ELR (cell line): ENCODE results near the gene PCDHGA1.
A peak's percentile ranks its signal among the peaks of the same experiment; 100 is the strongest.

Experiments used
- DNase-seq: peaks from one replicate; pipeline ENCODE4 v3.0.0-alpha.2; 2015; ENCODE audit warnings: low read depth

Gene PCDHGA1

DNA sequence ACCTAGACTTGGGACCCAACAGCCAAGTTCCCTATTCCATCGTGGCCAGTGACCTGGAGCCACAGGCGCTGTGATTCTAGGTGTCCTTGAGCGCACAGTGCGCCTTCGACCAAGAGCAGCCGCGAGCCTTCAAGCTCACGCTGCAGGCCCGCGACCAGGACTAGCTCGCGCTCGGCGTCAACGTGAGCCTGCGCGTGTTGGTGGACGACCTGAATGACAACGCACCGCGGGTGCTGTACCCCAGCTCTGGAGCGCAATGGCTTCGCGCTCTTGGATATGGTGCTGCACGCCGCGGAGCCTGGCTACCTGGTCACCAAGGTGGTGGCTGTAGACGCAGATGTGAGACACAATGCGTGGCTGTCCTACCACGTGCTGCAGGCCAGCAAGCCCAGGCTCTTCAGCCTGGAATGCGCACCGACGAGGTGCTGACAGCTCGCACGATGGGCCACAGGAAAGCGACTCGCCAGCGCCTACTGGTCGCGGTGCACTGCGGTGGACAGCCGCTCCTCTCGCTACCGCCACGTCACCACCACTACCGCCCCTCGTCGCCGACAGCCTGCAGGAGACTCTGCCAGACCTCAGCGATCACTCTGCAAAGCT, 111.4 kb downstream of the PCDHGA1 start:
- no peak for DNase-seq

GRCh38 chr5:141465351-141465750, 135.0 kb downstream of the PCDHGA1 start:
- no peak for DNase-seq

DNA sequence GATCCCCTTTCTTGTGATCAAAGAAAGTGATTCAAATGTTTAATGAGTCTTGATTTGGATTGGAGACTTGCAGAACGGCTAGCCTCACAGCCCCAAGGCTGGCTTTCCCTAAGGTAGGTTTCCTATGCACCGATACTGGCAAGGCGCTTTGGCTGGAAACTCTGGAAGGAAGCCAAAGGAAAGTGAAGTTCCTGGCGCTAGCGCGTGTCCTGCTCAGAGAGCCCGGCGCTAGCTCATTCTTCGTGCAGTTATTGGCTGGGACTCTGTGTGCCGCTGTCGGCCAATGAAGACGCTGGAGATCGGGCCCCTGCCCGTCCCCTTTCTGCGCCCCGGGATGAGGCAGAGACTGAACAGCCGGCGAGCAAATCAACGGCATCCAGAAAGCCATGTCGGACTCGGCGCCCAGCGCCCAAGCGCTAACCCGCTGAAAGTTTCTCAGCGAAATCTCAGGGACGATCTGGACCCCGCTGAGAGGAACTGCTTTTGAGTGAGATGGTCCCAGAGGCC, 145.4 kb downstream of the PCDHGA1 start, which contains the start of gene PCDHGC3:
Gene PCDHGC3, plus strand, starts transcription at position 342 of the 507 bp plus-strand sequence. Its CDS starts 151 bp downstream, at position 493.
- peak; percentile 97 for DNase-seq

GRCh38 chr5:141476132-141476911, 146.0 kb downstream of the PCDHGA1 start:
- peak; percentile 81 for DNase-seq

- DNase-seq = no peak
These were observed 146.8 kb downstream of the PCDHGA1 start for GRCh38 chr5:141477044-141477575.

- DNase-seq = no peak
These were observed 147.5 kb downstream of the PCDHGA1 start for GRCh38 chr5:141477815-141478214.

DNA sequence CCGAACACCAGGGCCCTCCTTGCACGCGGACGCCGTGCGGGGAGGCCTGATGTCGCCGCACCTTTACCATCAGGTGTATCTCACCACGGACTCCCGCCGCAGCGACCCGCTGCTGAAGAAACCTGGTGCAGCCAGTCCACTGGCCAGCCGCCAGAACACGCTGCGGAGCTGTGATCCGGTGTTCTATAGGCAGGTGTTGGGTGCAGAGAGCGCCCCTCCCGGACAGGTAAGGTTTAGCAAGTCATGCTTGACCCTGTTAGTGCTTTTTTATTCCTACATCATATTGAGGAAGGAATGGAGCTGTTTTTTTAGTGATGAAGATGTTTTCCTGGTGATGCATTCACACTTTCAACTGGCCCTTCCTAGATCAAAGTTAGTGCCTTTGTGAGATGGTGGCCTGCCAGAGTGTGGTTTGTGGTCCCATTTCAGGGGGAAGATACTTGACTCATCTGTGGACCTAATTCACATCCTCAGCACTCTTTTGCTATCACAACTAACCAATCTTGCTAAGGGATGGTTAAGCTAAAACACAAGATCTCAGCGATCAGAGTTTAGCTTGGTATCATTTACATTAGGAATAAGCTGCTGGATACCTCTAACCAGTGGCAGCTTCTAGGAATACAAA, 148.1 kb downstream of the PCDHGA1 start:
- no peak for DNase-seq

DNA sequence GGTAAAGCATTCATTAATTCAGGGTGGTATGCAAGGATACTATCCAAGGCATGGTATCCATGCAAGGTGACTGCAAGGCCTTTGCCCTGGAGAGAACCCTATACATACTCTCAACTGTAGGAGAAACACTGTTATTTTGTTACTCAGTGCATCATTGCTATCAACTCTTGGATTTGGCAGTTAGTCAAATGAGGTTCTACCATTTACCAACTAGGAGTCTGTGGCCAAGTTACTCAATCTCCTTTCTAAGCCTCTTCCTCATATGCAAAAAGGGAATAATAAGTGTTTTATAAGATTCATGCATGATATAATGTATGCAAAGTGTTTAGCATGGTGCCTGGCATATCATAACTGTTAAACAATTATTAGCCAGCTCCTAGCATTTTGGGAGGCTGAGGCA, 149.5 kb downstream of the PCDHGA1 start:
- no peak for DNase-seq

- DNase-seq = no peak
These were observed 153.6 kb downstream of the PCDHGA1 start for GRCh38 chr5:141483902-141484301.

DNA sequence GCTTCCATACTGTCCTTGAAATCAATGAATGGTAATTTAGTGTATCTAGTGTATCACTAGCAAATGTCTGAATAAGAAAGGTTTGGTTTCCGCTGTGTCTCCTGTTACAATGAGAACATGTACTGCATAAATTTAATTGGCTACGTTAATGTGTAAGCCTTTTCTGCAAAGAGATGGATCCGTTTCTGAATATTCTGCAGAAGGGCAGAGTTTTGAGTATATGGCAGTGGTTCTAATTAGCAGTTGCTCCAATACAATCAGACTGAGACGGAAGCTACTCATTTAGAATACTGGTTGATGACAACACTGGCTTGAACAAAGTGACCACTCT, 154.0 kb downstream of the PCDHGA1 start:
- no peak for DNase-seq

DNA sequence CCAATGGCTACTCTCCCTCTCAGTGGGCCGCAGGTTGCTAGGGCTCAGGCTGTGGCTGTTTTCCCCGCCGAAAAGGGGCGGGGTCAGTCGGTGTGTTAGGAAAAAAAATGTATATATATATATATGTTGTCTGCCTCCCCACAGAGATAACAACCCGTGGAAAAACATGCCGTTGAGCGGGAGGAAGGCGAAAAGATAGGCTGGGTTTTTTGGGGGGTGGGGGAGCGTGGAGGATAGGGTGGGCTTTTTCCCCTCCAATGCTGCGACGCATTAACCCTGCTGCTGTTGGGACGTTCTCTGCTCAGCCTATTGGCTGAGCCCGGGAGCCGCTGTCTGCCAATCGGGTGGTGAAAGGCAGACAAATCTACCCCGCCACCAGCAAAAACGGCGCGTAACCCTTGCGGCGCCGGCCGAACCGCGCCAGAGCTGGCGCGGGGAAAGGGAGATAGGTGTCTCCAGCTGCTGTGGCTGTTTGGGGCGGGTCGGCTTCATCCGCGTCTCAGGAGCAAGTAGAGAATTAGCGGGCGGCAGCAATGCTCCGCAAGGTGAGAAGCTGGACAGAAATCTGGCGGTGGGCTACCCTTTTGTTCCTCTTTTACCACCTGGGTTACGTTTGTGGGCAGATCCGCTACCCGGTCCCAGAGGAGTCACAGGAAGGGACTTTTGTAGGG, 154.5 kb downstream of the PCDHGA1 start, which contains the start of gene PCDHGC4:
Gene PCDHGC4, plus strand, starts transcription at position 390 of the 671 bp plus-strand sequence. Its CDS starts 144 bp downstream, at position 534.
- no peak for DNase-seq

- no peak for DNase-seq
These were observed 155.2 kb downstream of the PCDHGA1 start for GRCh38 chr5:141485321-141486055.

DNA sequence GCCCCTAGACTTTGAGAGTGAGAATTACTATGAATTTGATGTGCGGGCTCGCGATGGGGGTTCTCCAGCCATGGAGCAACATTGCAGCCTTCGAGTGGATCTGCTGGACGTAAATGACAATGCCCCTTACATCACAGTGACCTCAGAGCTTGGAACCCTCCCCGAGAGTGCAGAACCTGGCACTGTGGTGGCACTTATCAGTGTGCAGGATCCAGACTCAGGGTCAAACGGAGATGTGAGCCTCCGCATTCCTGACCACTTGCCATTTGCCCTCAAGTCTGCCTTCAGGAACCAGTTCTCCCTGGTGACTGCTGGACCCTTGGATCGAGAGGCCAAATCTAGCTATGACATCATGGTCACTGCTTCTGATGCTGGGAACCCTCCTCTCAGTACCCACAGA, 155.8 kb downstream of the PCDHGA1 start:
- no peak for DNase-seq

DNA sequence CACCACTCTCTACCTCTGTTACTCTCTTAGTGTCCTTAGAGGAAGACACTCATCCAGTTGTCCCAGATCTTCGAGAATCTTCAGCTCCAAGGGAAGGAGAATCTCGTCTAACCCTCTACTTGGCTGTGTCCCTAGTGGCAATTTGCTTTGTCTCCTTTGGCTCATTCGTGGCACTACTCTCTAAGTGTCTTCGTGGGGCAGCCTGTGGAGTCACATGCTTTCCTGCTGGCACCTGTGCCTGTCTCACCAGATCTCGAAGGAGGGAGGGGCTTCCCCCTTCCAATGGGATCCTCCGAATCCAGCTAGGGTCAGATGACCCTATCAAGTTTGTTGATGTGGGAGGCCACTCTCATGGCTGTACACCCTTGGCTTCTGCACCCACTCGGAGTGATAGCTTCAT, 156.8 kb downstream of the PCDHGA1 start:
- DNase-seq = no peak

DNA sequence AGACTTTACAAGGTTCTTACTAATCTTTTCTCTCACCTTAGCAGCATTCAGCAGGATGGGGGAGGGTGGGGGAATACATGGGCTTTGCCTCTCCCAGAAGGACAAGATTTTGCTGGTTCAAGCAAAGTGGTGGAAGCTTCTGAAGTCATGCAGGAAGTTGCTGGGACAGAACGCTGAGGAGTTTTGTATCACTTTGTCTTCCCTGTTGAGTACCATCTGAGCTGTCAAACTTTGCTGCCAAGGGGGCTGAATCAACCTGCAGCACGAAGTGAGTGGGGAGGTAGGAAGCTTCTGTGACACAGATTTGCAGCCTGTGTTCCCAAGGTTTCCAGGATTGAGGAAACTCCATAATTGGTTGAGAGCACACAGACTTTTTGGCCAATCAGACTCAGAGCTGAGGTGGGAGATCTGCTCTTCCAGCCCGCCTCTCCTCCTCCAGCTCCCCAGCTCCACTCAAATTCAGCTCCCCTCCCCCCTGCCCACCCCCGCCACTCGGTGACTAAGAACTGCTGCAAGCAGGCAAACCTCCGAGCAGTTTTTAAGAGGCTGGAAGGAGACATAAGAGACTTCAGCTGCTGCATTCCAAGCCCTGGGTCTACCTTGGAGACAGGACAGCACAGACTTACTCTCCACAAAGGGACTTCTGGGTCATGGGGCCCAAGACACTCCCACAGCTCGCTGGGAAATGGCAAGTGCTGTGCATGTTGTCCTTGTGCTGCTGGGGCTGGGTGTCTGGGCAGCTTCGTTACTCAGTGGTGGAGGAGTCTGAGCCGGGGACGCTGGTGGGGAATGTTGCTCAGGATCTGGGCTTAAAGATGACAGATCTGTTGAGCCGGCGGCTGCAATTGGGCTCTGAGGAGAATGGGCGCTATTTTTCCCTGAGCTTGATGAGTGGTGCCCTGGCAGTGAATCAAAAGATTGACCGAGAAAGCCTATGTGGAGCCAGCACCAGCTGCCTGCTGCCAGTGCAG, 158.6 kb downstream of the PCDHGA1 start, which contains the start of gene PCDHGC5:
Gene PCDHGC5, plus strand, starts transcription at position 491 of the 971 bp plus-strand sequence. Its CDS starts 160 bp downstream, at position 651.
- DNase-seq = peak; percentile 82

- no peak for DNase-seq
These were observed 159.5 kb downstream of the PCDHGA1 start for GRCh38 chr5:141489841-141490240.

- no peak for DNase-seq
These were observed 160.0 kb downstream of the PCDHGA1 start for GRCh38 chr5:141490271-141490670.

DNA sequence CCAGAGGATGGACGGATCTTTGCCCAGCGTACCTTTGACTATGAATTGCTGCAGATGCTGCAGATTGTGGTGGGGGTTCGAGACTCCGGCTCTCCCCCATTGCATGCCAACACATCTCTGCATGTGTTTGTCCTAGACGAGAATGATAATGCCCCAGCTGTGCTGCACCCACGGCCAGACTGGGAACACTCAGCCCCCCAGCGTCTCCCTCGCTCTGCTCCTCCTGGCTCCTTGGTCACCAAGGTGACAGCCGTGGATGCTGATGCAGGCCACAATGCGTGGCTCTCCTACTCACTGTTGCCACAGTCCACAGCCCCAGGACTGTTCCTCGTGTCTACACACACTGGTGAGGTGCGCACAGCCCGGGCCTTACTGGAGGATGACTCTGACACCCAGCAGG, 160.5 kb downstream of the PCDHGA1 start:
- DNase-seq = no peak

DNA sequence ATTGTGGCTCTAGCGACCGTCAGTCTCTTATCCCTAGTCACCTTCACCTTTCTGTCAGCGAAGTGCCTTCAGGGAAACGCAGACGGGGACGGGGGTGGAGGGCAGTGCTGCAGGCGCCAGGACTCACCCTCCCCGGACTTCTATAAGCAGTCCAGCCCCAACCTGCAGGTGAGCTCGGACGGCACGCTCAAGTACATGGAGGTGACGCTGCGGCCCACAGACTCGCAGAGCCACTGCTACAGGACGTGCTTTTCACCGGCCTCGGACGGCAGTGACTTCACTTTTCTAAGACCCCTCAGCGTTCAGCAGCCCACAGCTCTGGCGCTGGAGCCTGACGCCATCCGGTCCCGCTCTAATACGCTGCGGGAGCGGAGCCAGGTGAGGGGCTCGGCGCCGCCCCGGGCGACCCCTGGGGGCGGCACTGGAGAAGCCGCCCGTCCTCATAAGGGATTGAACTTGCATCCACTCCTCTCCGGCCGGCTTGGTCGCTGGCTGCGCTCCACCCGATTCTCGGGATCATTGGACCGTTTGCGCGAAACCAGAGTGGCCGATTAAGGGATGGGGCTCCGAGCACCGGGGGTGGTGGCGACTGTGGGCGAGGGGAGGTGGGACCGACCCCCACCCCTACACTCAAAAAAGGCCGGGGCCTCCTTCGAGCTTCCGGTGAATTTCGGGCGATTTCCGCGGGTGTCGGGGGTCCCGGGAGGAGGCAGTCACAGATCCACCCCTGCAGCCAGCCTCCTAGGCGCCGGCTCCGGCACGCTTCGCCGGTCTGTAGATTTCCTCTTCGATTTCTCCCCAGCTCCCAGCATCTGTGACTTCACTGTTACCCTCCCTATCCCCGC, 161.2 kb downstream of the PCDHGA1 start:
- DNase-seq = no peak
